Fibroblast of pulmonary artery (primary cell): ENCODE results near the gene YPEL1.

Experiments
- DNase-seq: peaks from one replicate; pipeline ENCODE4 v3.0.0-alpha.2; 2010; ENCODE audit warnings: low read depth
- H3K4me3 ChIP-seq: replicated peaks from 2 replicates; pipeline ENCODE4 v1.5.1; 2011; ENCODE audit warnings: low read depth, mild to moderate bottlenecking, control low read depth, low read length, moderate library complexity
- TF ChIP-seq, protein P1 (sequence below): IDR thresholded peaks from 2 replicates; pipeline ENCODE4 v1.5.1; 2011; ENCODE audit warnings: mild to moderate bottlenecking, control low read depth, low read length, inconsistent platforms; ENCODE audit errors: missing control alignments

YPEL1 gene

GRCh38 chr22:21686634-21687393 is 48.8 kb downstream of the YPEL1 start:
- no peak for DNase-seq
- no peak overlapping the region for H3K4me3 ChIP-seq
- TF ChIP-seq, protein P1, sequence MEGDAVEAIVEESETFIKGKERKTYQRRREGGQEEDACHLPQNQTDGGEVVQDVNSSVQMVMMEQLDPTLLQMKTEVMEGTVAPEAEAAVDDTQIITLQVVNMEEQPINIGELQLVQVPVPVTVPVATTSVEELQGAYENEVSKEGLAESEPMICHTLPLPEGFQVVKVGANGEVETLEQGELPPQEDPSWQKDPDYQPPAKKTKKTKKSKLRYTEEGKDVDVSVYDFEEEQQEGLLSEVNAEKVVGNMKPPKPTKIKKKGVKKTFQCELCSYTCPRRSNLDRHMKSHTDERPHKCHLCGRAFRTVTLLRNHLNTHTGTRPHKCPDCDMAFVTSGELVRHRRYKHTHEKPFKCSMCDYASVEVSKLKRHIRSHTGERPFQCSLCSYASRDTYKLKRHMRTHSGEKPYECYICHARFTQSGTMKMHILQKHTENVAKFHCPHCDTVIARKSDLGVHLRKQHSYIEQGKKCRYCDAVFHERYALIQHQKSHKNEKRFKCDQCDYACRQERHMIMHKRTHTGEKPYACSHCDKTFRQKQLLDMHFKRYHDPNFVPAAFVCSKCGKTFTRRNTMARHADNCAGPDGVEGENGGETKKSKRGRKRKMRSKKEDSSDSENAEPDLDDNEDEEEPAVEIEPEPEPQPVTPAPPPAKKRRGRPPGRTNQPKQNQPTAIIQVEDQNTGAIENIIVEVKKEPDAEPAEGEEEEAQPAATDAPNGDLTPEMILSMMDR: no peak

- TF ChIP-seq, protein P1: no peak
- DNase-seq: no peak
- H3K4me3 ChIP-seq: no peak overlapping the region
Observed at GRCh38 chr22:21686193-21686608, 49.4 kb downstream of the YPEL1 start.

DNA sequence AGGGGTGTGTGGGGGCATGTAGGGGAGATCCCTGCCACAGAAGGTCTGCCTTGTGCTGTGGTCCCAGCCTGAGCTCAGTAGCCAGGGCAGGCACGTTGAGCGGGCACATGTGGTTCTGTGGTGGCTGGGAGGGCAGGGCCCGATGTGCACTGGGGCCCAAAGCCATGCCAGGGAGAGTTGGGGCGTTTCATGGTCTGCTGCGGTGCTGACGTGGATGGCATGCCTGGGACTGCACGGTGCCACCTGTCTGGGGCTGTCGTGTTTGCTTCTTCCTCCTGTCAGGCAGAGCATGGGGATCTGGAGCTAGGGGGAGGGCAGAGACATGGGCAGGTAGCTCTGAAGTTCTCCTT is 50.5 kb downstream of the YPEL1 start:
- no peak overlapping the region for H3K4me3 ChIP-seq
- no peak for DNase-seq
- TF ChIP-seq, protein P1: no peak

DNA sequence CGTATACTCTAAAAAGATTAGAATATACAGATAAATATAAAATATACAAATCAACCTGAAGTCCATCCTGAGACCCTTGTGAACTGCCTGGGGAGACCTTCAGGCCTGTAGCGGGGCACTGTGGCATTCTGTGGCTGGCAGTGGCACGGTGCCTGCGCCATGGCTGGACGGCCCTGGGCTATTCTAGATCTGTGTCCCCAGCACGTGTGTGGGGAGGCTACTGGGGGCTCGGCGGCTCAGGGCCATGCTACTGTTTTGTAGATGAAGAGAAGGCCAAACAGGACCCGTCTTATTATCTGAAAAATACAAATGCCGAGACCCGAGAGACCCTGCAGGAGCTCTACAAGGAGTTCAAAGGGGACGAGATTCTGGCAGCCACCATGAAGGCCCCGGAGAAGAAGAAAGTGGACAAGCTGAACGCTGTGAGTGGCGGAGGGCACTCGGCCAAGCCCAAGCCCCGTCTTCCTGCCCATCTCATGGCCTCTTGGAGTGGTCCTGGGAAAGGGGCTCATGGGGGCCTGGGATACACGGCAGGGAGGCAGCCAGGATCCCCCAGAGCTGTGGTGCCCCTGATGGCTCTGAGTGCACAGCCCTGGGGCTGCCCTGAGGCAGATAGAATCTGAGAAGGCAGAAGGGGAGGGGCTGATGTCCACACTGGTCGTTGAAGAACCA is 51.0 kb downstream of the YPEL1 start:
- DNase-seq: no peak
- TF ChIP-seq, protein P1: no peak
- no peak overlapping the region for H3K4me3 ChIP-seq

DNA sequence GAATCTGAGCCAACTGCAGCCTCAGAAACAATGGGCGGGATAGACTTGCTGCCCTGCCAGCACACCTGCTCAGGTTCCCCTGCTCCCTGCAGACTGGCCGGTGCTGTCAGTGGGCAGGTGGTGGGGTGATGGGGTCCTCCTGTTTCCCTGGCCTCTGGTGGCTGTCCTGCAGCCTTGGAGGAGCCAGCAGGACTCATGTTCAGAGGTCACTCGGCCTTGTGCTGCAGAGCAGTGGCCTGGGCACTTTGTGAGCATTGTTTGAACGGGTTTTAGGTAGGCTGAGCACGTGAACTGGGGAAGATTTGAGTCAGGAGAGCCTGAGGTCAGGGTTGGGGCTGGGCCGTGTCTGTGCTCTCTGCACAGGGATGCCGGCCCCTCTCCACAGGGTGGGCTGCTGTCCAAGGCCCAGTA is 52.2 kb downstream of the YPEL1 start:
- H3K4me3 ChIP-seq: no peak overlapping the region

GRCh38 chr22:21682385-21683175 is 53.0 kb downstream of the YPEL1 start:
- no peak for DNase-seq
- TF ChIP-seq, protein P1: no peak
- H3K4me3 ChIP-seq: no peak overlapping the region

More for the DNA sequence above, 52.2 kb downstream of the YPEL1 start:
- DNase-seq: no peak
- TF ChIP-seq, protein P1: no peak
